ENCODE results near the gene NFX1. TPM values are rescaled to one million over a fixed set of nuclear protein-coding genes. Genes with fewer than 3 reads are reported as not detected.
"Not testable (repeated sequence)": the region's sequence is repeated elsewhere in the genome, so short reads cannot be mapped to it uniquely, and the experiment has no call there.

NFX1 gene
- total RNA-seq, 2 experiments from 2014 or later = 33.7 to 35.6 TPM

DNA sequence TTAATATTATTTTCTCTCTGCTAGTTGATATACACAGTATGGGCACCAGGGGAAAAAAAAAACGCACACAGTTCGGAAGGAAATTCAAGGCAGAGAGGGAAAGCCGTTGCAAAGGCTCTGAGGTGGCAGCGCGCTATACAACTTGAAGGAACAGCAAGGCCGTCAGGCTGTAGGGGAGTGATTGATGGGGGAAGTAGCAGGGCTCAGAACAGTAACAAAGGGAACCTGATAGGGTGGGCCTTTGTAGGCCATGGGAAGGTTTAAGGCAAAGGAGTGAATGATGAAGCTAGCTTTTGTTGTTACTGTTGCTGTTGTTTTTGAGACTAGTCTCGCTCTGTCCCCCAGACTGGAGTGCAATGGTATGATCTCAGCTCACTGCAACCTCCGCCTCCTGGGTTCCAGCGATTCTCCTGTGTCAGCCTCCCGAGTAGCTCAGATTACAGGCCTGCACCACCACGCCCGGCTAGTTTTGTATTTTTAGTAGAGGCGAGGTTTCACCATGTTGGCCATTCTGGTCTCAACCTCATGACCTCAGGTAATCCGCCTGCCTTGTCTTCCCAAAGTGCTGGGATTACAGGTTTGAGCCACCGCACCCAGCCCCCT lies 85.0 kb downstream of the NFX1 start:
- no peak overlapping the region for H3K27ac Mint-ChIP-seq
- H3K27me3 Mint-ChIP-seq = no peaks in the 10 kb centered on the region
- no peak for DNase-seq
- H3K9me3 Mint-ChIP-seq = no peaks in the 10 kb centered on the region
- POLR2A ChIA-PET = interaction anchor here (0.6 to 1.0 kb wide), 2 partner anchors 99 to 135 kb away, joined by 3 to 4 read pairs; partner anchors contain the start of gene NOL6
- H3K36me3 Mint-ChIP-seq (ENCODE audit: low read depth) = peaks cover 4% of the 10 kb centered on the region
- CTCF ChIA-PET = interaction anchor here (0.7 to 3.5 kb wide), 18 partner anchors 11 to 1327 kb away, joined by 3 to 27 read pairs (median 4); no protein-coding TSS in a partner anchor
- no peak overlapping the region for H3K4me3 Mint-ChIP-seq
- H3K4me1 Mint-ChIP-seq = peaks cover 13% of the 10 kb centered on the region

DNA sequence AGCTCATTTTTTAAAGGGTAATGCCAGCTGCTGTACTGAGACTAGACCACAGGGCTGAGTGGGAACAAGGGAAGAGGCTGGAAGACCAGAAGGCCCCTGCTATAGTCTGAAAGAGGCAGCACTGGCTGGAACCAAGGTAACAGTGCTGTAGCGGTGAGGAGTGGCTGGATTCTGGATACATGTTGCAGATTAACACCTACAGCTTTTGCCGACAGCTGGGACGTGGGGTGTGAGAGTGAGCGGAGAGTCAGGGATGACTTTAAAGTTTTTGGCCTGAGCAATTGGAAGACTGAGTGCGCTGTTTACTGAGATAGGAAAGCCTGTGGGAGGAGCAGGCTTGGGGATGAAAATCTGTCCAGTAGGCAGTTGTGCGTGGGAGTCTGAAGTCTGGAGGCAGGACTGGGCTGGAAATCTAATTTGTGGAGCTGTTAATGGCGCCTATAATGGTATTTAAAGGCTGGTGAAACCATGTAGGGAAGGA lies 85.6 kb downstream of the NFX1 start:
- H3K4me3 Mint-ChIP-seq = no peak overlapping the region
- ChIA-PET CTCF (interaction anchor here (0.8 to 3.5 kb wide), 9 partner anchors 12 to 1326 kb away, joined by 3 to 27 read pairs (median 3); no protein-coding TSS in a partner anchor), POLR2A (no interaction called here)
- no peak for DNase-seq
- H3K36me3 Mint-ChIP-seq (ENCODE audit: low read depth) = peaks cover 4% of the 10 kb centered on the region
- no peak overlapping the region for H3K27ac Mint-ChIP-seq
- H3K4me1 Mint-ChIP-seq = peaks cover 13% of the 10 kb centered on the region
- no peaks in the 10 kb centered on the region for H3K9me3 Mint-ChIP-seq
- H3K27me3 Mint-ChIP-seq = no peaks in the 10 kb centered on the region

GRCh38 chr9:33377089-33377715 lies 86.9 kb downstream of the NFX1 start:
- Mint-ChIP-seq H3K27me3 (no peaks in the 10 kb centered on the region), H3K36me3 (ENCODE audit: low read depth) (no peaks in the 10 kb centered on the region), H3K4me1 (peaks cover 13% of the 10 kb centered on the region), H3K9me3 (no peaks in the 10 kb centered on the region), H3K4me3 (no peak overlapping the region), H3K27ac (no peak overlapping the region)
- DNase-seq = no peak
- ChIA-PET POLR2A (no interaction called here), CTCF (no interaction called here)

DNA sequence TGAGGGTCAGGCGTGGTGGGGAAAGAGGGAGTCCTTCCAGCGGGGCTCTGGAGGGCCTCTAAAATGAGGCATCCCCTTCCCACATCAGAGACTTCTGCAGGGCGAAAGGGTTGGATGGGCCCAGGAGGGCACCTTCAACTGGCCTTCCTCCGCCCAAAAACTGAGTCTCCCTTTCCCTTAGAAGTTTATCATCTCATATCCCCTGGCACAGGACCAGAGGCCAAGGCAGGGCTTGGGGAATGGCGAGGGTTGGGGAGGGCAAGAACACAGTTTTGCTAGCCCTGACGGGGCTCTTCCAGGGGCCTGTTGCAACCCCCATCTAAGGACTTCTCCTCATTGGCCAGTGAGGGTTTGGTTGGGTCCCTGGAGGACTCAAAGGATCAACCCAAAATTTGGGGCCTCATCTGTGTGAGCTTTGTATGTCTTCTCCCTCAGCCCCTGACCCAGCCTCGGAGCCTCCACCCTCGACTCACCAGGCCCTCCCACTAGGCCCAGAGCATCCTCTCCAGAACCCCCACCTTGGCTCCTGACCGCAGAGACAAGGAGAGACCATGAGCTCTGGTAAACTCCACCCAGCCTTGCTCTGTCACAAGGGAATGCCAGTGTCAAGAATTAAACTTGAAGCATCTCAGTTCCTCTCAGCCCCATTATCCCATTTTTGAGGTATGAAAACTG lies 87.9 kb downstream of the NFX1 start:
- peaks cover 13% of the 10 kb centered on the region for H3K4me1 Mint-ChIP-seq
- H3K4me3 Mint-ChIP-seq = no peak overlapping the region
- no peaks in the 10 kb centered on the region for H3K36me3 Mint-ChIP-seq (ENCODE audit: low read depth)
- ChIA-PET POLR2A (no interaction called here), CTCF (no interaction called here)
- DNase-seq = no peak
- H3K9me3 Mint-ChIP-seq = no peaks in the 10 kb centered on the region
- H3K27ac Mint-ChIP-seq = no peak overlapping the region
- H3K27me3 Mint-ChIP-seq = no peaks in the 10 kb centered on the region

GRCh38 chr9:33379666-33380389 lies 89.5 kb downstream of the NFX1 start:
- H3K27me3 Mint-ChIP-seq = no peaks in the 10 kb centered on the region
- ChIA-PET CTCF (interaction anchor here (1.0 to 1.4 kb wide), 3 partner anchors 8 to 74 kb away, joined by 3 to 4 read pairs (median 3); no protein-coding TSS in a partner anchor), POLR2A (no interaction called here)
- no peaks in the 10 kb centered on the region for H3K9me3 Mint-ChIP-seq
- no peak overlapping the region for H3K4me3 Mint-ChIP-seq
- no peaks in the 10 kb centered on the region for H3K36me3 Mint-ChIP-seq (ENCODE audit: low read depth)
- DNase-seq = no peak
- H3K4me1 Mint-ChIP-seq = peaks cover 9% of the 10 kb centered on the region
- no peak overlapping the region for H3K27ac Mint-ChIP-seq

GRCh38 chr9:33380390-33381094 lies 90.2 kb downstream of the NFX1 start:
- H3K9me3 Mint-ChIP-seq = no peaks in the 10 kb centered on the region
- ChIA-PET CTCF (interaction anchor here (1.4 kb wide), 2 partner anchors 9 to 73 kb away, joined by 3 to 4 read pairs; no protein-coding TSS in a partner anchor), POLR2A (no interaction called here)
- H3K36me3 Mint-ChIP-seq (ENCODE audit: low read depth) = no peaks in the 10 kb centered on the region
- no peak overlapping the region for H3K27ac Mint-ChIP-seq
- no peak overlapping the region for H3K4me3 Mint-ChIP-seq
- H3K27me3 Mint-ChIP-seq = no peaks in the 10 kb centered on the region
- DNase-seq = no peak
- peaks cover 5% of the 10 kb centered on the region for H3K4me1 Mint-ChIP-seq

GRCh38 chr9:33381231-33381791 lies 91.0 kb downstream of the NFX1 start:
- no peak for DNase-seq
- no peaks in the 10 kb centered on the region for H3K9me3 Mint-ChIP-seq
- no peak overlapping the region for H3K4me3 Mint-ChIP-seq
- ChIA-PET CTCF (interaction anchor here (0.6 to 1.4 kb wide), 3 partner anchors 10 to 311 kb away, joined by 3 to 4 read pairs (median 3); no protein-coding TSS in a partner anchor), POLR2A (no interaction called here)
- no peaks in the 10 kb centered on the region for H3K36me3 Mint-ChIP-seq (ENCODE audit: low read depth)
- H3K27me3 Mint-ChIP-seq = no peaks in the 10 kb centered on the region
- no peak overlapping the region for H3K27ac Mint-ChIP-seq
- no peaks in the 10 kb centered on the region for H3K4me1 Mint-ChIP-seq

DNA sequence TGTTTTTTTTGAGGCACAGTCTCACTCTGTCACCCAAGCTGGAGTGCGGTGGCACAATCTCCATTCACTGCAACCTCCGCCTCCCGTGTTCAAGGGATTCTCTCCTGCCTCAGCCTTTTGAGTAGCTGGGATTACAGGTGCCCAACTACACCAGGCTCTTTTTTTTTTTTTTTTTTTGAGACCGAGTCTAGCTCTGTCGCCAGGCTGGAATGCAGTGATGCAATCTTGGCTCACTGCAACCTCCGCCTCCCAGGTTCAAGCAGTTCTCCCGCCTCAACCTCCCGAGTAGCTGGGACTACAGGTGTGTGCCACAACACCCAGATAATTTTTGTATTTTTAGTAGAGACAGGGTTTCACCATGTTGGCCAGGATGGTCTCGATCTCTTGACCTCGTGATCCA lies 92.1 kb downstream of the NFX1 start:
- H3K27ac Mint-ChIP-seq; H3K36me3 Mint-ChIP-seq (ENCODE audit: low read depth); H3K9me3 Mint-ChIP-seq; H3K4me3 Mint-ChIP-seq; DNase-seq; H3K27me3 Mint-ChIP-seq; H3K4me1 Mint-ChIP-seq; POLR2A ChIA-PET: not testable (repeated sequence)
- CTCF ChIA-PET = interaction anchor here (0.6 to 0.8 kb wide), 3 partner anchors 84 to 1768 kb away, joined by 3 read pairs; no protein-coding TSS in a partner anchor

DNA sequence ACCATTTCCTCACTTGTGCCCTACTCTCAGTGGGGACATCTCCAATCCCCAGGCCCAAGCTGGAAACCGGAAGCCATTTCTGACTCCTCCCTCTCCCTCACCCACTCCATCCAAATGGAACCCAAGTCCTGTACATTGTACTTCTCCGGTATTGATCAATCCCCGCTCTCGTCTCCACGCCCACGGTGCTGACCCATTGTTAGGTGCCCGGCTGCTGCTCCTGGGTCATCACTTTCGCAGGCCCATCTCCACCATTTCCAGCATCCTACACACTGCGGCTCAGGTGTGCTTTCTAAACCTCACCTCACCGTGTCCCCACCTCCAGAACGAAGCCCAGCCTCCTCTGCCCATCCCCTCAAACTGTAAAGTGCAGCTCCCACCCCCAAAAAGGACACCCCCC lies 93.1 kb downstream of the NFX1 start:
- H3K4me1 Mint-ChIP-seq; H3K4me3 Mint-ChIP-seq; CTCF ChIA-PET; POLR2A ChIA-PET; DNase-seq; H3K9me3 Mint-ChIP-seq; H3K27me3 Mint-ChIP-seq; H3K36me3 Mint-ChIP-seq (ENCODE audit: low read depth); H3K27ac Mint-ChIP-seq: not testable (repeated sequence)

DNA sequence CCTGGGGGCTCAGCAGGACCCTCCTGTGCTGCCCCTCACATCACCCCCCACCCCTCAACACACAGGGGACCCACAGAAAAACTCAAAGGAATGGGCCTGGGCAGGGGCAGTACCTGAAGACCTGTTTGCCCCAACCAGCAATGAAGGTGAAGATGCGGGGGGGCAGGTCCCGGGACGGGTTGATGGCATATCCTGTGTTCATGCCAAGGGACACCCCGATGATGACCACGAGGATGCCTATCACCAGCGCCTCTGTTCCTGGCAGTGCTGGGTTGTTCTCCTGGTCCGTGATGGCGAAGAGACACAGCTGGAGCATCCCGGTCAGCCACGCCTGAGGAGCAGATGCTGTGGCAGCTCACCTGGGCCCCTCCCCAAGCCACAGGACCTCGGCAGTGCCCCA lies 95.2 kb downstream of the NFX1 start:
- H3K4me1 Mint-ChIP-seq; POLR2A ChIA-PET; H3K36me3 Mint-ChIP-seq (ENCODE audit: low read depth); H3K27me3 Mint-ChIP-seq; H3K9me3 Mint-ChIP-seq; CTCF ChIA-PET; DNase-seq; H3K4me3 Mint-ChIP-seq; H3K27ac Mint-ChIP-seq: not testable (repeated sequence)

DNA sequence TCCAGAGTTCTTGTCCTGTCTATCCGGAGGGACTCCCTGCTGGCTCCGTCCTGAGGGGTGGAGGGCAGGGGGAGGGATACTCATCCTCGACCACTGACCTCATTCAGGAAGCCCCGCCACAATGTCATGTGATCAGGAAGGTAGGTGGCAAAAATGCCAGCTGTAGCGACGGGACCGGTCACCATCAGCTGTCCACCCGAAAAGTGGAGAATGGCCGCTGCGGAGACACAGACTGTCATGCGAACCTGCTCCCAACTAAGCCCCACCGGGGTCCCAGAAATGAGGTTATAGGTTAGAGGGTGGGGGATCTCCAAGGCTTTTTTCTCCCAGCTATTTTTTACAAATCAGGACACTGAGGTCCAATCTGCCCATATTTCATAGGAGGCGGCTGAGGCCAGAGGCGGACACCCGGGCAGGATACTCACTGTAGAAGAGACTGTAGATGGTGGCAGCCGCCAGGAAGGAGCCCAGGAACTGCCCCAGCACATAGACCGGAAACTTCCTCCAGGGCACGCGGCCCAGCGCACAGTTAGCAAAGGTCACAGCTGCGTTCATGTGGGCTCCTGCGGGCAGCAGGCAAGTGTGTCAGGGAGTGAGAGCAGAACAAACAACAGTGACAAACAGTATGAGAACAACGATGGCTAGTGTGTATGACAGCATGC lies 95.8 kb downstream of the NFX1 start:
- H3K4me3 Mint-ChIP-seq; H3K4me1 Mint-ChIP-seq; H3K27ac Mint-ChIP-seq; H3K9me3 Mint-ChIP-seq; DNase-seq; POLR2A ChIA-PET; CTCF ChIA-PET; H3K27me3 Mint-ChIP-seq; H3K36me3 Mint-ChIP-seq (ENCODE audit: low read depth): not testable (repeated sequence)

DNA sequence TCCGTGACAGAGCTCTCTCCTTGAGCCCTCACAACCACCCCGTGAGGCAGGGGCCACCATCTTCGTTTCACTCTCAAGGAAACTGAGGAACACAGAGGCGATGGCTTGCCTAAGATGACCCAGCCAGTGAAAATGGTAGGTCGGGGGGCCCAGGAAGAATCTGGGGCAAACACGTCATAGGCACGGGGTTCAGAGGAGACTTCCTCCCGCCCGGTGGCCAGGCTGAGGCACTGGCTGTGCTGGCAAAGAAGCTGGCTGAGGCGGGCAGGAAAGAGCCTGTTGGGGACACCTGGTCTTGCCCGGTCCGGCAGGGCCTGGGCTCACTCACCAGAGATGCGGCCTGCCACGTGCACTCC lies 96.3 kb downstream of the NFX1 start:
- H3K27me3 Mint-ChIP-seq; H3K4me1 Mint-ChIP-seq; CTCF ChIA-PET; H3K9me3 Mint-ChIP-seq; POLR2A ChIA-PET; H3K27ac Mint-ChIP-seq; H3K36me3 Mint-ChIP-seq (ENCODE audit: low read depth); H3K4me3 Mint-ChIP-seq; DNase-seq: not testable (repeated sequence)
